AG04449 (cell line): ENCODE measurements around the gene SLC50A1.

Source experiments
- CTCF ChIA-PET: fragments of 350-600 bp; formaldehyde crosslinking; extraction: SDS; loops from one replicate; lab custom pipeline; 2021; ENCODE audit warnings: antibody characterized with exemption; lab: Yijun Ruan, JAX
- POLR2A ChIA-PET: fragments of 400-600, 350-600 bp; formaldehyde crosslinking; extraction: SDS; loops from one replicate; lab custom pipeline; 2020; ENCODE audit warnings: antibody characterized with exemption, inconsistent platforms; lab: Yijun Ruan, JAX
- DNase-seq: peaks from one replicate; pipeline ENCODE4 v3.0.0-alpha.2; 2010; ENCODE audit warnings: low read depth, low spot score
- H3K4me3 ChIP-seq: 2 replicates; pipeline ENCODE4 v1.5.1; 2011; ENCODE audit warnings: low read depth, mild to moderate bottlenecking, control low read depth, low read length
- CTCF ChIP-seq: IDR thresholded peaks from one replicate; pipeline ENCODE4 v1.5.1; 2011; ENCODE audit warnings: mild to moderate bottlenecking, moderate library complexity, low read length, control low read depth, inconsistent platforms; ENCODE audit not compliant: insufficient read depth; ENCODE audit errors: missing control alignments

Gene SLC50A1

GRCh38 chr1:155136748-155137147 lies 1.1 kb downstream of the SLC50A1 start:
- no peak for DNase-seq
- POLR2A ChIA-PET: interaction anchor here (0.9 kb wide), 1 partner anchor 28 kb away, joined by 4 read pairs; no protein-coding TSS in a partner anchor
- no peak for TF ChIP-seq CTCF
- CTCF ChIA-PET: interaction anchor here (2.2 to 4.9 kb wide), 4 partner anchors 30 to 51 kb away, joined by 12 to 26 read pairs (median 15); partner anchors contain the start of gene KRTCAP2
- H3K4me3 ChIP-seq: peak overlapping the region; percentile 53

GRCh38 chr1:155137154-155137949 lies 1.7 kb downstream of the SLC50A1 start:
- no peak for TF ChIP-seq CTCF
- ChIA-PET POLR2A (no interaction called here), CTCF (interaction anchor here (0.7 to 4.9 kb wide), 8 partner anchors 8 to 120 kb away, joined by 3 to 26 read pairs (median 8); partner anchors contain the start of gene KRTCAP2)
- no peak for DNase-seq
- peak overlapping the region; percentile 53 for H3K4me3 ChIP-seq

- DNase-seq: no peak
- POLR2A ChIA-PET: no interaction called here
- TF ChIP-seq CTCF: no peak
- peak within 1 kb of the TSS; percentile 83 for H3K4me3 ChIP-seq
- CTCF ChIA-PET: interaction anchor here (1.1 to 2.2 kb wide), 3 partner anchors 28 to 55 kb away, joined by 3 to 6 read pairs (median 3); no protein-coding TSS in a partner anchor
Observed at GRCh38 chr1:155139895-155140629, 4.4 kb downstream of the SLC50A1 start, which contains the start of gene DPM3. Gene DPM3 (minus strand): TSS chr1:155140531. CDS start chr1:155140240, 291 bp downstream.

- no peak for TF ChIP-seq CTCF
- DNase-seq: no peak
- POLR2A ChIA-PET: no interaction called here
- peak overlapping the region; percentile 83 for H3K4me3 ChIP-seq
- CTCF ChIA-PET: interaction anchor here (1.1 to 2.2 kb wide), 3 partner anchors 27 to 55 kb away, joined by 3 to 6 read pairs (median 3); no protein-coding TSS in a partner anchor
Observed at GRCh38 chr1:155140630-155140953, 4.9 kb downstream of the SLC50A1 start.

- POLR2A ChIA-PET: no interaction called here
- no peak for TF ChIP-seq CTCF
- CTCF ChIA-PET: interaction anchor here (1.1 to 2.2 kb wide), 2 partner anchors 31 to 56 kb away, joined by 7 to 9 read pairs; partner anchors contain the start of gene KRTCAP2
Observed at GRCh38 chr1:155141749-155142148, 6.1 kb downstream of the SLC50A1 start.

More at GRCh38 chr1:155141749-155142148, 6.1 kb downstream of the SLC50A1 start:
- H3K4me3 ChIP-seq: no peak overlapping the region
- no peak for DNase-seq
